Thoracic aorta (tissue), 2 donors: ENCODE data around the gene SYDE1. TPM values are rescaled to one million over a fixed set of nuclear protein-coding genes. Genes with fewer than 3 reads are reported as not detected.

Experiments
- ATAC-seq: fragments of 150-250 bp; one replicate; pipeline ENCODE4 v1.8.0; 2017; ENCODE audit warnings: low read depth; ENCODE audit not compliant: insufficient number of reproducible peaks, low FRiP score
- DNase-seq: peaks from one replicate; pipeline ENCODE4 v3.0.0-alpha.2; 2020; ENCODE audit warnings: low spot score
- H3K27ac ChIP-seq, 2 donors: fragments of 200-600 bp; sonication (generic); 1 replicate in 1 of 2; 2 replicates in 1 of 2; pipeline ENCODE4 v1.5.1; 2016; ENCODE audit warnings: mild to moderate bottlenecking in 2 of 2, moderate library complexity in 2 of 2
- H3K27me3 ChIP-seq: fragments of 200-600 bp; sonication (generic); replicated peaks from 2 replicates; pipeline ENCODE4 v1.6.0; 2016; ENCODE audit warnings: mild to moderate bottlenecking; ENCODE audit not compliant: insufficient read depth
- H3K36me3 ChIP-seq: fragments of 200-600 bp; sonication (generic); one replicate; pipeline ENCODE4 v1.5.1; 2016
- H3K4me1 ChIP-seq, 2 donors: fragments of 200-600 bp; sonication (generic); 1 replicate in 1 of 2; 2 replicates in 1 of 2; pipeline versions ENCODE4 v1.5.1 to v1.6.0; 2016; ENCODE audit warnings: low read depth in 2 of 2, mild to moderate bottlenecking in 1 of 2; ENCODE audit not compliant: control insufficient read depth in 1 of 2
- H3K4me3 ChIP-seq: fragments of 200-600 bp; sonication (generic); 2 replicates; pipeline ENCODE4 v1.5.1; 2016; ENCODE audit warnings: mild to moderate bottlenecking
- H3K9me3 ChIP-seq: fragments of 200-600 bp; sonication (generic); 2 replicates; pipeline ENCODE4 v1.5.1; 2016
- total RNA-seq, 2 donors: library from RNA; depleted of rRNA; stranded (reverse); fragments of >200 nt; gene quantifications; one replicate each; pipeline versions ENCODE4 v1.1.0 to v1.2.3, GENCODE V29; 2016
- TF ChIP-seq, protein P1 (sequence below): fragments of 200-600 bp; sonication (generic); IDR thresholded peaks from one replicate; pipeline ENCODE4 v1.5.1; 2019; ENCODE audit warnings: antibody characterized with exemption

The SYDE1 gene
- total RNA-seq, 2 donors from 2014 or later, result 46.6 to 83.3 TPM

GRCh38 chr19:15101479-15102082, 5.6 kb upstream of the SYDE1 start:
- no peak for ATAC-seq
- no peaks in the 10 kb centered on the region for H3K4me1 ChIP-seq
- no peaks in the 10 kb centered on the region for H3K36me3 ChIP-seq
- DNase-seq, result no peak
- peaks cover 6% of the 10 kb centered on the region for H3K9me3 ChIP-seq
- no peaks in the 10 kb centered on the region for H3K27me3 ChIP-seq
- TF ChIP-seq, protein P1, sequence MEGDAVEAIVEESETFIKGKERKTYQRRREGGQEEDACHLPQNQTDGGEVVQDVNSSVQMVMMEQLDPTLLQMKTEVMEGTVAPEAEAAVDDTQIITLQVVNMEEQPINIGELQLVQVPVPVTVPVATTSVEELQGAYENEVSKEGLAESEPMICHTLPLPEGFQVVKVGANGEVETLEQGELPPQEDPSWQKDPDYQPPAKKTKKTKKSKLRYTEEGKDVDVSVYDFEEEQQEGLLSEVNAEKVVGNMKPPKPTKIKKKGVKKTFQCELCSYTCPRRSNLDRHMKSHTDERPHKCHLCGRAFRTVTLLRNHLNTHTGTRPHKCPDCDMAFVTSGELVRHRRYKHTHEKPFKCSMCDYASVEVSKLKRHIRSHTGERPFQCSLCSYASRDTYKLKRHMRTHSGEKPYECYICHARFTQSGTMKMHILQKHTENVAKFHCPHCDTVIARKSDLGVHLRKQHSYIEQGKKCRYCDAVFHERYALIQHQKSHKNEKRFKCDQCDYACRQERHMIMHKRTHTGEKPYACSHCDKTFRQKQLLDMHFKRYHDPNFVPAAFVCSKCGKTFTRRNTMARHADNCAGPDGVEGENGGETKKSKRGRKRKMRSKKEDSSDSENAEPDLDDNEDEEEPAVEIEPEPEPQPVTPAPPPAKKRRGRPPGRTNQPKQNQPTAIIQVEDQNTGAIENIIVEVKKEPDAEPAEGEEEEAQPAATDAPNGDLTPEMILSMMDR, result peak; percentile 53
- no peak overlapping the region for H3K27ac ChIP-seq
- no peak overlapping the region for H3K4me3 ChIP-seq

GRCh38 chr19:15104003-15104402, 3.2 kb upstream of the SYDE1 start:
- DNase-seq (no peak), ATAC-seq (no peak)
- Histone ChIP-seq H3K27me3 (no peaks in the 10 kb centered on the region), H3K27ac (no peak overlapping the region), H3K4me3 (no peak overlapping the region), H3K4me1 (peaks cover 0 to 13% of the 10 kb centered on the region in 2 donors), H3K9me3 (peaks cover 6% of the 10 kb centered on the region), H3K36me3 (no peaks in the 10 kb centered on the region)
- TF ChIP-seq, protein P1, result no peak

DNA sequence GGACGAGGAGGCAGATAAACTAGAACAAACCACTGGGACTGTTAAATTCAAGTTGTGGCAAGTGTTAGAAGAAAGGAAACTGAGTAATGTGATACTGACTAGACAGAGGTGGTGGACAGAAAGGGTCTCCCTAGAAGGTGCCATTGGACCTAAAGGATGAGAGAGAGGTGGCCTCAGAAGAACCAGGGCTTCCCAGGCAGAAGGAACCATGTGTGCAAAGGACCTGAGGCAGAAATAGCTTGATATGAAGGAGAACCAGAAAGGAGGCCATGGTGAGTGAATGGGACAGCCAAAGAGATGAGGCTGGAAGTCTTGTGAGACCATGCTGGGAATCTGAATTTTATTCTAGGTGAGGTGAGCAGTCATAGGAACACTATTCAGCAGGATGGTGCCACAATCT, 2.8 kb upstream of the SYDE1 start:
- TF ChIP-seq, protein P1, result no peak
- Histone ChIP-seq H3K4me1 (peaks cover 0 to 14% of the 10 kb centered on the region in 2 donors), H3K27me3 (no peaks in the 10 kb centered on the region), H3K36me3 (peaks cover 2% of the 10 kb centered on the region), H3K9me3 (peaks cover 6% of the 10 kb centered on the region), H3K4me3 (no peak overlapping the region), H3K27ac (no peak overlapping the region)
- DNase-seq (no peak), ATAC-seq (no peak)

GRCh38 chr19:15105044-15105443, 2.2 kb upstream of the SYDE1 start:
- ATAC-seq (no peak), DNase-seq (no peak)
- Histone ChIP-seq H3K27me3 (no peaks in the 10 kb centered on the region), H3K36me3 (peaks cover 8% of the 10 kb centered on the region), H3K9me3 (peaks cover 6% of the 10 kb centered on the region), H3K4me1 (peaks cover 0 to 14% of the 10 kb centered on the region in 2 donors), H3K4me3 (no peak overlapping the region), H3K27ac (no peak overlapping the region)
- TF ChIP-seq, protein P1, result no peak

DNA sequence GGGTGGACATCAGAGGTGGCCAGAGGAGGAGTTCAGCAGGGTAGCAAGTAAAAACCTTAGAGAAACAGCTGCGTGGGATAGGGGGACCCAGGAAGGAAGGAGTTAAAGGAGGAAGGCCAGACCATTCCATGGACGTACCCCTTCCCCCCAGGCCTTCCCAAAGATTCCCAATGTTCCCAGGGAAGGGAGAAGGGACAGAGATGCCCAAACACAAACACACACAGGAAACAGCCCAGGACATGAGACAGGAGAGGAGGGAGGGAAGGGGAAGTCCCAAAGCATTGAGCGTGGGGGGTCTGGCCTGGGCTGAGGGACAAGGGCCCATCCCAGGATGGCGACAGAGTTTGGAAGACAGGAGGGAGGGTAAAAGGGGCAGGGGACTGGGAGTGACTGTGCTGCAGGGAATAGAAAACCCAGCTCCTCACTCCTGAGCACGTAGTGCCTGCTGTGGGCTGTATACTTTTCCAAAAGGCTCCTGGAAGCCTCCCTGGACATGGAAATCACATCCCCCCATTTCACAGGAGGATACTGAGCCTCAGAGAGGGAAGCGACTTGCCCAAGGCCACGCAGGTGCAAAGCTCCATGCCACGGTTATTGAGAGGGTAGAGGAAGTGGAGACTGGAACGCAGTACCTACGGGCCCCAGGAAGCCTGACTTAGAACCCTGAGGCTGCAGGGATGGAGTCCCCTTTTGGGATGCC, 1.1 kb downstream of the SYDE1 start:
- Histone ChIP-seq H3K9me3 (peaks cover 6% of the 10 kb centered on the region), H3K4me1 (peaks cover 0 to 14% of the 10 kb centered on the region in 2 donors), H3K36me3 (peaks cover 33% of the 10 kb centered on the region), H3K4me3 (peak overlapping the region; percentile 96), H3K27me3 (no peaks in the 10 kb centered on the region), H3K27ac (peak overlapping the region; percentile 90 to 94)
- ATAC-seq (no peak), DNase-seq (no peak)
- TF ChIP-seq, protein P1, result no peak
